ENCODE measurements around the gene SYNRG.

DNA sequence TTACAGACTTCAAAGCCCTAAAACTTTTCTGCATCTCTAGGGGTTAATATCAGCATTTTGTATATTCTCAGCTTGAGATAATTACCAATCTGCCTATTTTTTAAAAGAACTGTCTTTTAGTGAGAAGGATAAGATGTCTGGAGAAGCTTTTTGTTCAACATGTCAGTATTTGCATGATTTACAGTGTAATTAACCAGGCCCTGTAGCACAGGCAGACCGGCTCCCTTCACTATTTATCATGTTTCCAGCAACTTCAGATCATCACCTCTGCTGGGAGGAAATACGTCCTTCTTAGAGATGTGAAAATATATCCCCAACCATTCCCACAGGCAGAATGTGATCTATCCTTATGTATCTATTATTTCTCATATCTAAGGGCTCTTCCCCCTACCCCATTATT lies 42.6 kb upstream of the SYNRG start:
- no peak for TF ChIP-seq POLR2A (IDR thresholded peaks at IDR 0.05; ENCODE audit: extremely low read depth, insufficient read length)
- TF ChIP-seq, protein P1, sequence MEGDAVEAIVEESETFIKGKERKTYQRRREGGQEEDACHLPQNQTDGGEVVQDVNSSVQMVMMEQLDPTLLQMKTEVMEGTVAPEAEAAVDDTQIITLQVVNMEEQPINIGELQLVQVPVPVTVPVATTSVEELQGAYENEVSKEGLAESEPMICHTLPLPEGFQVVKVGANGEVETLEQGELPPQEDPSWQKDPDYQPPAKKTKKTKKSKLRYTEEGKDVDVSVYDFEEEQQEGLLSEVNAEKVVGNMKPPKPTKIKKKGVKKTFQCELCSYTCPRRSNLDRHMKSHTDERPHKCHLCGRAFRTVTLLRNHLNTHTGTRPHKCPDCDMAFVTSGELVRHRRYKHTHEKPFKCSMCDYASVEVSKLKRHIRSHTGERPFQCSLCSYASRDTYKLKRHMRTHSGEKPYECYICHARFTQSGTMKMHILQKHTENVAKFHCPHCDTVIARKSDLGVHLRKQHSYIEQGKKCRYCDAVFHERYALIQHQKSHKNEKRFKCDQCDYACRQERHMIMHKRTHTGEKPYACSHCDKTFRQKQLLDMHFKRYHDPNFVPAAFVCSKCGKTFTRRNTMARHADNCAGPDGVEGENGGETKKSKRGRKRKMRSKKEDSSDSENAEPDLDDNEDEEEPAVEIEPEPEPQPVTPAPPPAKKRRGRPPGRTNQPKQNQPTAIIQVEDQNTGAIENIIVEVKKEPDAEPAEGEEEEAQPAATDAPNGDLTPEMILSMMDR (IDR thresholded peaks at IDR 0.05; ENCODE audit: low read depth, low read length): no peak

All from NB4 (cell line).